Omental fat pad (tissue), 4 donors: Measurements from ENCODE around the gene GLYATL2. TPM values are rescaled to one million over a fixed set of nuclear protein-coding genes. Genes with fewer than 3 reads are reported as not detected.

Experiments
- ATAC-seq: fragments of 150-250 bp; one replicate; pipeline ENCODE4 v1.9.1; 2016; ENCODE audit warnings: mild to moderate bottlenecking, moderate library complexity; ENCODE audit not compliant: low FRiP score
- DNase-seq: peaks from one replicate; pipeline ENCODE4 v3.0.0-alpha.2; 2019; ENCODE audit warnings: low spot score
- CTCF ChIP-seq, 3 donors: fragments of 450-650 bp; IDR thresholded peaks; one replicate each; pipeline ENCODE4 v1.5.1; 2016 to 2017; ENCODE audit warnings: antibody characterized with exemption in 3 of 3, mild to moderate bottlenecking in 3 of 3, moderate library complexity in 2 of 3
- total RNA-seq, 4 donors: library from RNA; depleted of rRNA; stranded (reverse); fragments of >200 nt; gene quantifications; one replicate each; pipeline ENCODE4 v1.1.0, GENCODE V29; 2016

GLYATL2 gene
- total RNA-seq, 4 donors from 2014 or later: not detected

GRCh38 chr11:58801974-58802545, 42.4 kb downstream of the GLYATL2 start:
- TF ChIP-seq CTCF (IDR thresholded peaks at IDR 0.05): no peak
- DNase-seq (no peak), ATAC-seq (no peak)

- no peak for TF ChIP-seq CTCF (IDR thresholded peaks at IDR 0.05)
- DNase-seq: no peak
- no peak for ATAC-seq
Measured at GRCh38 chr11:58801302-58801701, 43.2 kb downstream of the GLYATL2 start.

GRCh38 chr11:58796333-58796732, 48.2 kb downstream of the GLYATL2 start:
- TF ChIP-seq CTCF (IDR thresholded peaks at IDR 0.05): no peak
- DNase-seq: no peak
- no peak for ATAC-seq

- TF ChIP-seq CTCF (IDR thresholded peaks at IDR 0.05): peak in 1 of 3 donors; percentile 24
- DNase-seq (no peak), ATAC-seq (peak; percentile 68)
Measured at GRCh38 chr11:58788355-58789023, 56.0 kb downstream of the GLYATL2 start.

- DNase-seq: no peak
- no peak for TF ChIP-seq CTCF (IDR thresholded peaks at IDR 0.05)
- ATAC-seq: no peak
Measured at GRCh38 chr11:58787903-58788302, 56.6 kb downstream of the GLYATL2 start.

- ATAC-seq: no peak
- TF ChIP-seq CTCF (IDR thresholded peaks at IDR 0.05): no peak
Measured at GRCh38 chr11:58786693-58787092, 57.8 kb downstream of the GLYATL2 start.

GRCh38 chr11:58784995-58785394, 59.5 kb downstream of the GLYATL2 start:
- no peak for ATAC-seq
- TF ChIP-seq CTCF (IDR thresholded peaks at IDR 0.05): no peak
- no peak for DNase-seq

More at GRCh38 chr11:58786693-58787092, 57.8 kb downstream of the GLYATL2 start:
- DNase-seq: no peak
